ENCODE results near the gene TNFRSF8.

The TNFRSF8 gene

GRCh38 chr1:12121212-12122003 lies 58.3 kb downstream of the TNFRSF8 start:
- DNase-seq (ENCODE audit: low read depth in 2 of 2) = no peak

- DNase-seq (ENCODE audit: low read depth in 2 of 2) = no peak
Measured at GRCh38 chr1:12123172-12123571, 60.1 kb downstream of the TNFRSF8 start.

- DNase-seq (ENCODE audit: low read depth in 2 of 2) = peak; percentile 61 to 64
Measured at GRCh38 chr1:12124693-12125421, 61.8 kb downstream of the TNFRSF8 start.

- DNase-seq (ENCODE audit: low read depth in 2 of 2) = no peak
Measured at GRCh38 chr1:12125422-12126355, 62.6 kb downstream of the TNFRSF8 start.

GRCh38 chr1:12126781-12127180 lies 63.7 kb downstream of the TNFRSF8 start:
- no peak for DNase-seq (ENCODE audit: low read depth in 2 of 2)

- peak; percentile 25 to 40 for DNase-seq (ENCODE audit: low read depth in 2 of 2)
Measured at GRCh38 chr1:12127206-12127810, 64.2 kb downstream of the TNFRSF8 start.

- no peak for DNase-seq (ENCODE audit: low read depth in 2 of 2)
Measured at GRCh38 chr1:12128120-12128519, 65.0 kb downstream of the TNFRSF8 start.

- DNase-seq (ENCODE audit: low read depth in 2 of 2) = no peak
Measured at GRCh38 chr1:12129624-12130023, 66.5 kb downstream of the TNFRSF8 start.

GRCh38 chr1:12130466-12131130 lies 67.5 kb downstream of the TNFRSF8 start:
- no peak for DNase-seq (ENCODE audit: low read depth in 2 of 2)

GRCh38 chr1:12132078-12132477 lies 69.0 kb downstream of the TNFRSF8 start:
- no peak for DNase-seq (ENCODE audit: low read depth in 2 of 2)

GRCh38 chr1:12134716-12135115 lies 71.6 kb downstream of the TNFRSF8 start:
- DNase-seq (ENCODE audit: low read depth in 2 of 2) = no peak

GRCh38 chr1:12135612-12136011 lies 72.5 kb downstream of the TNFRSF8 start:
- DNase-seq (ENCODE audit: low read depth in 2 of 2) = no peak

- no peak for DNase-seq (ENCODE audit: low read depth in 2 of 2)
Measured at GRCh38 chr1:12136916-12137610, 74.0 kb downstream of the TNFRSF8 start.

GRCh38 chr1:12138196-12139168 lies 75.4 kb downstream of the TNFRSF8 start:
- no peak for DNase-seq (ENCODE audit: low read depth in 2 of 2)

GRCh38 chr1:12140016-12140415 lies 76.9 kb downstream of the TNFRSF8 start:
- no peak for DNase-seq (ENCODE audit: low read depth in 2 of 2)

- no peak for DNase-seq (ENCODE audit: low read depth in 2 of 2)
Measured at GRCh38 chr1:12140515-12141162, 77.5 kb downstream of the TNFRSF8 start.

- no peak for DNase-seq (ENCODE audit: low read depth in 2 of 2)
Measured at GRCh38 chr1:12141163-12141850, 78.2 kb downstream of the TNFRSF8 start.

Measured in stimulated activated CD4-positive, alpha-beta T cell treated with anti-CD3 and anti-CD28 coated beads, Interleukin-15, amount 100 ng/mL, for 48 hours (primary cell).